Measurements from ENCODE around the gene ATP6V0B. TPM values are rescaled to one million over a fixed set of nuclear protein-coding genes. Genes with fewer than 3 reads are reported as not detected.

ATP6V0B gene
- total and polyA plus RNA-seq, 2 of the 8 experiments (the other 6 are each of a cell fraction or from before 2014, with no cell fraction given), result 105 to 308 TPM

GRCh38 chr1:44016041-44016889 lies 41.5 kb downstream of the ATP6V0B start:
- POLR2A ChIA-PET (ENCODE audit: partially characterized antibody), result interaction anchor here (1.6 to 27.1 kb wide), 5 partner anchors 6 to 41 kb away, joined by 4 to 544 read pairs (median 11); partner anchors contain the start of genes ATP6V0B and SLC6A9
- no peak overlapping the region for H2AFZ ChIP-seq (ENCODE audit: low read length)
- no peak overlapping the region for H4K5ac ChIP-seq (ENCODE audit: insufficient read length, low read depth, low read length)
- no peak overlapping the region for H3K4ac ChIP-seq (replicated peaks; ENCODE audit: insufficient read length, low read depth, low read length)
- no peak overlapping the region for H3K23ac ChIP-seq (ENCODE audit: insufficient read length)
- H3K79me2 ChIP-seq (ENCODE audit: control insufficient read depth in 1 of 2, insufficient read depth in 2 of 2, low read length in 2 of 2), result no peaks in the 10 kb centered on the region
- 94% methylated on average over 19 of the region's 20 CpGs; no CpG with 5 or more reads in 1 of the 2 experiments for WGBS, 2 experiments (ENCODE audit: extremely low coverage in 1 of 2, insufficient coverage in 1 of 2, insufficient read length in 1 of 2, insufficient replicate concordance in 2 of 2, low coverage in 1 of 2, low lambda C conversion rate in 2 of 2, missing lambda C conversion rate in 1 of 2)
- no peak overlapping the region for H3K56ac ChIP-seq (replicated peaks; ENCODE audit: insufficient read length, low read depth, low read length)
- no peaks in the 10 kb centered on the region for H3K27me3 ChIP-seq (replicated peaks in 1 of 4; ENCODE audit: control insufficient read depth in 3 of 4, extremely low read depth in 1 of 4, insufficient read depth in 3 of 4, low read length in 3 of 4)
- peaks cover 0 to 8% (median 3%) of the 10 kb centered on the region in 4 experiments; a peak in 5 of 7 replicates for H3K4me1 ChIP-seq (replicated peaks in 1 of 4; ENCODE audit: control insufficient read depth in 3 of 4, insufficient read depth in 4 of 4, low read length in 3 of 4)
- no peak overlapping the region for H2BK15ac ChIP-seq (ENCODE audit: low read length)
- no peak overlapping the region for H3K27ac ChIP-seq (ENCODE audit: low read depth, low read length)
- H3K9ac ChIP-seq (replicated peaks in 1 of 4; ENCODE audit: extremely low read depth in 1 of 4, low read depth in 3 of 4, low read length in 3 of 4), result no peak overlapping the region
- peaks cover 0 to 2% (median under 1%) of the 10 kb centered on the region in 4 experiments; a peak in 3 of 8 replicates for H3K36me3 ChIP-seq (ENCODE audit: control insufficient read depth in 2 of 4, insufficient read depth in 4 of 4, low read length in 3 of 4)
- H3K9me3 ChIP-seq (ENCODE audit: insufficient read depth in 2 of 2, low read depth in 1 of 2, low read length in 1 of 2), result no peaks in the 10 kb centered on the region
- FAIRE-seq, result no peak
- no peak overlapping the region for H4K91ac ChIP-seq (replicated peaks; ENCODE audit: insufficient read length, low read length)
- CTCF ChIA-PET (ENCODE audit: partially characterized antibody), result interaction anchor here (0.6 to 16.6 kb wide), 10 partner anchors 13 to 250 kb away, joined by 3 to 252 read pairs (median 4); partner anchors contain the start of gene SLC6A9
- H3K14ac ChIP-seq (ENCODE audit: insufficient read length), result no peak overlapping the region
- TF ChIP-seq ATF3 (IDR thresholded peaks at IDR 0.05; ENCODE audit: insufficient read depth, low read depth, low read length) (no peak), TBP (IDR thresholded peaks at IDR 0.05; ENCODE audit: low read depth, low read length) (no peak), SUZ12 (IDR thresholded peaks at IDR 0.05; ENCODE audit: low read length) (no peak)
- H3K4me3 ChIP-seq (ENCODE audit: extremely low read depth in 1 of 4, insufficient read depth in 2 of 4, low read depth in 3 of 4, low read length in 4 of 4), result no peak overlapping the region
- no peak overlapping the region for H2BK20ac ChIP-seq (ENCODE audit: low read length)
- no peaks in the 10 kb centered on the region for H3K23me2 ChIP-seq (ENCODE audit: low read depth, low read length)
- no peak overlapping the region; the same call in 1 of the 2 replicates for H3K18ac ChIP-seq (ENCODE audit: extremely low read depth, low read length)
- H2BK5ac ChIP-seq (ENCODE audit: low read depth, low read length), result no peak overlapping the region
- H3K79me1 ChIP-seq (ENCODE audit: low read depth, low read length), result 0 out of 2 replicates have a peak, but pooled peaks cover 3% of the 10 kb centered on the region
- DNase-seq (ENCODE audit: low read depth in 1 of 2, low spot score in 2 of 2), result no peak
- peaks cover 0 to 12% of the 10 kb centered on the region in 2 experiments for H4K20me1 ChIP-seq (replicated peaks in 1 of 2; ENCODE audit: control insufficient read depth in 1 of 2, insufficient read depth in 2 of 2, low read length in 2 of 2)
- no peak overlapping the region; a peak in 1 of 4 replicates for H3K4me2 ChIP-seq (ENCODE audit: insufficient read depth in 1 of 2, low read depth in 2 of 2, low read length in 2 of 2)
- H2BK120ac ChIP-seq (replicated peaks; ENCODE audit: low read depth, low read length), result no peak overlapping the region
- H2BK12ac ChIP-seq (ENCODE audit: low read depth, low read length), result no peak overlapping the region
- no peak overlapping the region; the same call in 1 of the 2 replicates for H4K8ac ChIP-seq (ENCODE audit: extremely low read depth, insufficient read depth, low read length)
- H2AK5ac ChIP-seq (ENCODE audit: low read depth, low read length), result no peak overlapping the region
